ENCODE measurements around the gene GUCA1A. TPM values are rescaled to one million over a fixed set of nuclear protein-coding genes. Genes with fewer than 3 reads are reported as not detected.

Gene GUCA1A
- total and polyA plus RNA-seq, 7 experiments from 2014 or later = not detected

- no peak overlapping the region for H3K4me3 ChIP-seq (ENCODE audit: low read length)
- Mint-ChIP-seq H3K4me1 (peaks cover 0 to 13% (median 9%) of the 10 kb centered on the region in 7 donors), H3K4me3 (no peak overlapping the region), H3K27ac (no peak overlapping the region), H3K27me3 (peaks cover 18 to 37% (median 19%) of the 10 kb centered on the region in 5 donors), H3K9me3 (no peaks in the 10 kb centered on the region), H3K36me3 (no peaks in the 10 kb centered on the region)
- intact Hi-C loops (cut with micrococcal nuclease) = no loop called here
- H3K9me3 ChIP-seq (ENCODE audit: control insufficient read depth in 2 of 3, low read length in 3 of 3) = no peaks in the 10 kb centered on the region
- no peak for ATAC-seq
- H3K27ac ChIP-seq (ENCODE audit: low read depth, low read length) = no peak overlapping the region
- POLR2A ChIA-PET = interaction anchor here (0.6 kb wide), 1 partner anchor 242 kb away, joined by 3 read pairs; no protein-coding TSS in a partner anchor
- DNase-seq = no peak
- no peaks in the 10 kb centered on the region for H3K36me3 ChIP-seq (ENCODE audit: control insufficient read depth in 2 of 3, insufficient read depth in 3 of 3, low read length in 3 of 3)
- H3K4me1 ChIP-seq (ENCODE audit: control insufficient read depth in 2 of 2, insufficient read depth in 2 of 2, low read length in 2 of 2) = no peaks in the 10 kb centered on the region
- H3K27me3 ChIP-seq (ENCODE audit: control insufficient read depth in 2 of 2, insufficient read depth in 2 of 2, low read length in 2 of 2) = no peaks in the 10 kb centered on the region
- CTCF ChIA-PET = no interaction called here
Measured at GRCh38 chr6:42138190-42138589, 35.0 kb upstream of the GUCA1A start.

- peaks cover 25 to 44% (median 26%) of the 10 kb centered on the region in 5 donors for H3K27me3 Mint-ChIP-seq
- ChIA-PET CTCF (interaction anchor here (0.6 kb wide), 1 partner anchor 529 kb away, joined by 4 read pairs; no protein-coding TSS in a partner anchor), POLR2A (interaction anchor here (0.6 to 0.7 kb wide), 2 partner anchors 15 to 243 kb away, joined by 3 read pairs; no protein-coding TSS in a partner anchor)
- Histone ChIP-seq H3K4me3 (ENCODE audit: low read length) (no peak overlapping the region), H3K4me1 (ENCODE audit: control insufficient read depth in 2 of 2, insufficient read depth in 2 of 2, low read length in 2 of 2) (no peaks in the 10 kb centered on the region), H3K36me3 (ENCODE audit: control insufficient read depth in 2 of 3, insufficient read depth in 3 of 3, low read length in 3 of 3) (no peaks in the 10 kb centered on the region), H3K9me3 (ENCODE audit: control insufficient read depth in 2 of 3, low read length in 3 of 3) (no peaks in the 10 kb centered on the region), H3K27ac (ENCODE audit: low read depth, low read length) (no peak overlapping the region), H3K27me3 (ENCODE audit: control insufficient read depth in 2 of 2, insufficient read depth in 2 of 2, low read length in 2 of 2) (no peaks in the 10 kb centered on the region)
- no peak overlapping the region for H3K4me3 Mint-ChIP-seq
- H3K36me3 Mint-ChIP-seq = no peaks in the 10 kb centered on the region
- no peak for DNase-seq
- no peak overlapping the region for H3K27ac Mint-ChIP-seq
- intact Hi-C loops (cut with micrococcal nuclease) = no loop called here
- no peaks in the 10 kb centered on the region for H3K9me3 Mint-ChIP-seq
- ATAC-seq = no peak
- peaks cover 0 to 13% (median 9%) of the 10 kb centered on the region in 7 donors for H3K4me1 Mint-ChIP-seq
Measured at GRCh38 chr6:42138630-42139619, 34.2 kb upstream of the GUCA1A start.

- DNase-seq (no peak), ATAC-seq (peak; percentile 75)
- CTCF ChIA-PET = interaction anchor here (0.7 kb wide), 1 partner anchor 153 kb away, joined by 3 read pairs; no protein-coding TSS in a partner anchor
- Mint-ChIP-seq H3K4me1 (peaks cover 0 to 13% (median 9%) of the 10 kb centered on the region in 7 donors), H3K27me3 (peaks cover 27 to 47% (median 30%) of the 10 kb centered on the region in 5 donors), H3K4me3 (no peak overlapping the region), H3K36me3 (no peaks in the 10 kb centered on the region), H3K27ac (no peak overlapping the region), H3K9me3 (no peaks in the 10 kb centered on the region)
- POLR2A ChIA-PET = no interaction called here
- Histone ChIP-seq H3K27me3 (ENCODE audit: control insufficient read depth in 2 of 2, insufficient read depth in 2 of 2, low read length in 2 of 2) (no peaks in the 10 kb centered on the region), H3K4me3 (ENCODE audit: low read length) (no peak overlapping the region), H3K27ac (ENCODE audit: low read depth, low read length) (no peak overlapping the region), H3K9me3 (ENCODE audit: control insufficient read depth in 2 of 3, low read length in 3 of 3) (no peaks in the 10 kb centered on the region), H3K4me1 (ENCODE audit: control insufficient read depth in 2 of 2, insufficient read depth in 2 of 2, low read length in 2 of 2) (no peaks in the 10 kb centered on the region), H3K36me3 (ENCODE audit: control insufficient read depth in 2 of 3, insufficient read depth in 3 of 3, low read length in 3 of 3) (no peaks in the 10 kb centered on the region)
- intact Hi-C loops (cut with micrococcal nuclease) = no loop called here
Measured at GRCh38 chr6:42140032-42140431, 33.1 kb upstream of the GUCA1A start.

DNA sequence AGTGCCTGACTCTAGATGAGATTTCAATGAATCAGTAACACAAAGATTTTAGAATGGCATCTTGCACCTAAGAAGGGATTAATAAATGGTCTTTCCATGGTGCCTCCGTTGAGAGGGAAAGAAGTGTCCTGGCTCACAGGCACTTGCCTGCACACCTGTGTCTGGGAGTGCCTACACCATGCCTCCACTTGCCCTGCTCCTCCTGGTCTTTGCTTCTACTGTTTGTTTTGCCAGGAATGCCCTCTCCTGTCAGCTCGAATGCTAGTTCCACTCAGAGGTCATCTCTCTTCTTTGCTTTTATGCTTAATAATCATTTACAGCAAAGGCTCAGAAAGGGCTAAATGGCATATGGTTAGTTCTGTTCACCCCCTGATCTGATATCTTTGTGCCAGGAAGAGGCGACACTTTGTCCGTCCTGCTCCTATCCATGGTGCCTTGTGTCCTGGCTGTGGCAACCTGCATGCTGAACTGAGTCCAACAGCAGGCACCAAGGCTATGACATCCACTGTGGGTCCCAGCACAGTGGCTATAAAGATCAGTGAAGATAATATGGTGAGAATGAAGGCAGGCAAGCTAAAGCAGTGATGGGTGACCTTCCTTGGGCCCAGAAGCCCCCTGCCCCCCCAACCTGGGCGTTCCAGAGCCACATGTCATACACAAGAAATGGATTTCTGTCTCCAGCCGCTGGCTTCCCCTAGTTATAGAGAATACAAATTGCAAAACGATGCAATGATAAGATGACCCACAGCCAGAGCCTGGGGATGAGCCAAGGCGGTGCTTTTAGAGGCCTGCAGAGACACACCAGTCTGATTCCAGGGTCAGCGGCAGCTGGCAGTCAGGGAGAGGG is 32.2 kb upstream of the GUCA1A start:
- Histone ChIP-seq H3K36me3 (ENCODE audit: control insufficient read depth in 2 of 3, insufficient read depth in 3 of 3, low read length in 3 of 3) (no peaks in the 10 kb centered on the region), H3K27me3 (ENCODE audit: control insufficient read depth in 2 of 2, insufficient read depth in 2 of 2, low read length in 2 of 2) (no peaks in the 10 kb centered on the region), H3K9me3 (ENCODE audit: control insufficient read depth in 2 of 3, low read length in 3 of 3) (no peaks in the 10 kb centered on the region), H3K4me1 (ENCODE audit: control insufficient read depth in 2 of 2, insufficient read depth in 2 of 2, low read length in 2 of 2) (no peaks in the 10 kb centered on the region), H3K27ac (ENCODE audit: low read depth, low read length) (no peak overlapping the region), H3K4me3 (ENCODE audit: low read length) (no peak overlapping the region)
- DNase-seq (no peak), ATAC-seq (no peak)
- peak overlapping the region in 4 of 10 donors; percentile 12 to 28 (median 20) for H3K4me3 Mint-ChIP-seq
- ChIA-PET CTCF (interaction anchor here (0.6 kb wide), 1 partner anchor 16 kb away, joined by 4 read pairs; no protein-coding TSS in a partner anchor), POLR2A (no interaction called here)
- H3K27ac Mint-ChIP-seq = no peak overlapping the region
- intact Hi-C loops (cut with micrococcal nuclease) = no loop called here
- peaks cover 0 to 13% (median 9%) of the 10 kb centered on the region in 7 donors for H3K4me1 Mint-ChIP-seq
- peaks cover 27 to 49% (median 30%) of the 10 kb centered on the region in 5 donors for H3K27me3 Mint-ChIP-seq
- H3K9me3 Mint-ChIP-seq = no peaks in the 10 kb centered on the region
- no peaks in the 10 kb centered on the region for H3K36me3 Mint-ChIP-seq

DNA sequence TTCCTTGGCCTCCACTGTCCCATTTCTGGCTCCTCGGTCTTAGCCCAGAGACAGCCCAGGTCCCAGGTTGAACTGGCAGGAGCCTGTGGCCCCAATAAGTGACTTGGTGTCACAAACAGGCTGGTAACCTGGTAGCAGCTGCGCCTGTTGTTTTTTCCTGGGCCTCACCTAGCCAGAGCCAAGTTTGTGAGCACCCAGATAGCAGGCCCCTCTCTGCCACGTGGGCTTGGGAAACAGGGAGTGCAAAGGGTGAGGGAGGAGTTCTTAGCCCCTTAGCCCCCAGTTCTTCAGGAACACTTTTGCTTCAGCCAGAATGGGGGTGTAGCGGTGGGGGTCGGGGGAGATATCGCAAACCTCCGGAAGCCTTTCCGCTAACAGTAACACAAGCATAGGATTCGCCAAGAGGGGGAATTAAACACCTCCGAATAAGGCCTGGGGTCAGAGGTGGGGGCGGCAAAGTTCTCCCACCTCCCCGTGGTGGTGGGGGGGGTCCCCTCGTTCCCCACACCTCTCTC is 31.5 kb upstream of the GUCA1A start:
- no peaks in the 10 kb centered on the region for H3K9me3 ChIP-seq (ENCODE audit: control insufficient read depth in 2 of 3, low read length in 3 of 3)
- Mint-ChIP-seq H3K9me3 (no peaks in the 10 kb centered on the region), H3K4me3 (peak overlapping the region in 3 of 10 donors; percentile 20 to 28 (median 21)), H3K27ac (no peak overlapping the region), H3K36me3 (no peaks in the 10 kb centered on the region), H3K27me3 (peaks cover 27 to 49% (median 30%) of the 10 kb centered on the region in 5 donors), H3K4me1 (peaks cover 0 to 11% (median 7%) of the 10 kb centered on the region in 7 donors)
- H3K4me1 ChIP-seq (ENCODE audit: control insufficient read depth in 2 of 2, insufficient read depth in 2 of 2, low read length in 2 of 2) = no peaks in the 10 kb centered on the region
- no peak overlapping the region for H3K27ac ChIP-seq (ENCODE audit: low read depth, low read length)
- H3K27me3 ChIP-seq (ENCODE audit: control insufficient read depth in 2 of 2, insufficient read depth in 2 of 2, low read length in 2 of 2) = no peaks in the 10 kb centered on the region
- intact Hi-C loops (cut with micrococcal nuclease) = no loop called here
- ATAC-seq (no peak), DNase-seq (no peak)
- no peaks in the 10 kb centered on the region for H3K36me3 ChIP-seq (ENCODE audit: control insufficient read depth in 2 of 3, insufficient read depth in 3 of 3, low read length in 3 of 3)
- POLR2A ChIA-PET = no interaction called here
- CTCF ChIA-PET = no interaction called here
- no peak overlapping the region for H3K4me3 ChIP-seq (ENCODE audit: low read length)

GRCh38 chr6:42142118-42142835 is 30.9 kb upstream of the GUCA1A start, which contains the start of gene C6orf132:
Gene C6orf132 (minus strand): TSS chr6:42142620. CDS start chr6:42142444, 176 bp downstream.
- peaks cover 0 to 9% (median 4%) of the 10 kb centered on the region in 7 donors for H3K4me1 Mint-ChIP-seq
- Histone ChIP-seq H3K9me3 (ENCODE audit: control insufficient read depth in 2 of 3, low read length in 3 of 3) (no peaks in the 10 kb centered on the region), H3K27ac (ENCODE audit: low read depth, low read length) (no peak within 1 kb of the TSS), H3K36me3 (ENCODE audit: control insufficient read depth in 2 of 3, insufficient read depth in 3 of 3, low read length in 3 of 3) (no peaks in the 10 kb centered on the region), H3K4me3 (ENCODE audit: low read length) (no peak within 1 kb of the TSS), H3K27me3 (ENCODE audit: control insufficient read depth in 2 of 2, insufficient read depth in 2 of 2, low read length in 2 of 2) (no peaks in the 10 kb centered on the region), H3K4me1 (ENCODE audit: control insufficient read depth in 2 of 2, insufficient read depth in 2 of 2, low read length in 2 of 2) (no peaks in the 10 kb centered on the region)
- peaks cover 27 to 49% (median 30%) of the 10 kb centered on the region in 5 donors for H3K27me3 Mint-ChIP-seq
- DNase-seq (peak in 2 of 9 donors; percentile 11 to 12), ATAC-seq (peak; percentile 34)
- H3K27ac Mint-ChIP-seq = no peak within 1 kb of the TSS
- H3K36me3 Mint-ChIP-seq = no peaks in the 10 kb centered on the region
- H3K4me3 Mint-ChIP-seq = peak within 1 kb of the TSS; percentile 50 to 81 (median 71)
- POLR2A ChIA-PET = no interaction called here
- intact Hi-C loops (cut with micrococcal nuclease) = no loop called here
- CTCF ChIA-PET = interaction anchor here (0.5 kb wide), 1 partner anchor 17 kb away, joined by 4 read pairs; no protein-coding TSS in a partner anchor
- no peaks in the 10 kb centered on the region for H3K9me3 Mint-ChIP-seq

All from naive thymus-derived CD4-positive, alpha-beta T cell (primary cell).